SK-N-MC (cell line): Measurements from ENCODE around the gene ANKS1B.

Source experiments
- EZH2 ChIP-seq: fragments of 200-600 bp; sonication (generic); IDR thresholded peaks from one replicate; pipeline ENCODE4 v1.6.1; 2017; ENCODE audit warnings: antibody characterized with exemption
- FOXP2 ChIP-seq: optimal IDR thresholded peaks from 2 replicates; pipeline ENCODE3; 2011; ENCODE audit warnings: mild to moderate bottlenecking, moderate library complexity; ENCODE audit not compliant: insufficient read depth; ENCODE audit errors: extremely low read length, control extremely low read depth
- POLR2AphosphoS5 ChIP-seq: IDR thresholded peaks from 2 replicates; pipeline ENCODE4 v1.6.1; 2012; ENCODE audit warnings: mild to moderate bottlenecking, low read depth, low read length, borderline replicate concordance

GRCh38 chr12:98893675-98894411, 1090.9 kb downstream of the ANKS1B start:
- TF ChIP-seq EZH2: no peak
- TF ChIP-seq POLR2AphosphoS5: no peak
- TF ChIP-seq FOXP2: no peak
